ENCODE measurements around the gene HIVEP3. TPM values are rescaled to one million over a fixed set of nuclear protein-coding genes. Genes with fewer than 3 reads are reported as not detected.

Gene HIVEP3
- total RNA-seq, 1 experiment from 2014 or later: 1.4 TPM

DNA sequence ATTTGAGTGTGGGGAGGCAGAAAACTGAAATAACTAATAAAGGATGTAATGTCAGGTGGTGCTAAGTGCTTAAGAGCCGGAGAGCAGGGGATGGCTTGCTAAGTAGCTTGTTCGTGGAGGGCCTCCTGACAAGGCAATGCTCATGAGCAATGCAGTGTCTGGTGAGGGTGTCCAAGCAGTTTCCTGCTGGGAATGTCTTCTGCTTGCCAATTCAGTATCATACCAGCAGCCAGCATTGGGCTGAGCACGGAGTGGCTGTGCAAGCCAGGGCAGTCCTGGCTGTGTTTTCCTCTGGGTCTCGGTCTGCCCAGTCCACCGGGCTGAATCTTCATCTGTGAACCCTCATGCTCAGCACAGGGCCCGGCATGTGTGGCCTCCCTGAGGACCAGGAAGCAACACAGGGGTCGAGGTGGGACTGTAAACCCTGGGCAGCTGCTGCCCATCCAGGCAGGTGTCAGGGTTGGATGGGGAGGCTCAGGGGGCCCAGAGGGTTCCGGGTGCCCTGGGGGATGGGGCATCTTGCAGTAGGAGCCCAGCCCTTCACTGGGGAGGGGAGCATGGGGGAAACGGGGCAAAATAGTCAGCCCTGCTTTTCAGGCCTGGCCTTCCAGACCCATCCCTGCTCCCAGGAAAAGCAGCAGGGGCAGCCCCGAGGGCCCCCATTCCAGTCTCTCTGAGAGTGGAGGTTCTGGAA is 461.7 kb downstream of the HIVEP3 start:
- H3K27ac Mint-ChIP-seq: no peak overlapping the region
- no peak overlapping the region for H3K9ac ChIP-seq (ENCODE audit: extremely low read depth, insufficient read length, low read length)
- H3K4me1 ChIP-seq (ENCODE audit: insufficient read depth, low read length): no peaks in the 10 kb centered on the region

More for the DNA sequence above, 461.7 kb downstream of the HIVEP3 start:
- no peaks in the 10 kb centered on the region for H3K27me3 ChIP-seq (ENCODE audit: insufficient read depth, low read length)
- Mint-ChIP-seq H3K27me3 (ENCODE audit: low read depth) (peaks cover 10% of the 10 kb centered on the region), H3K4me3 (no peak overlapping the region), H3K9me3 (no peaks in the 10 kb centered on the region), H3K4me1 (0 out of 4 replicates have a peak, but pooled peaks cover 0 to 7% of the 10 kb centered on the region in 2 experiments), H3K36me3 (ENCODE audit: insufficient read depth in 1 of 3, low read depth in 3 of 3) (no peaks in the 10 kb centered on the region)
- no peak overlapping the region for H3T11ph ChIP-seq (ENCODE audit: low read length)
- H2AK5ac ChIP-seq (ENCODE audit: insufficient read length, low read length): no peak overlapping the region
- H3K79me2 ChIP-seq (ENCODE audit: insufficient read depth, low read length): no peaks in the 10 kb centered on the region
- H2AFZ ChIP-seq (ENCODE audit: low read length): no peak overlapping the region
- H2BK12ac ChIP-seq (ENCODE audit: insufficient read length, low read depth, low read length): no peak overlapping the region
- H4K91ac ChIP-seq (ENCODE audit: insufficient read length, low read depth, low read length): no peak overlapping the region
- no peak overlapping the region for H3K23ac ChIP-seq (ENCODE audit: insufficient read length, low read depth, low read length)
- H3K4me2 ChIP-seq (ENCODE audit: insufficient read depth, insufficient read length, low read length): no peak overlapping the region
- no peak overlapping the region for H2BK120ac ChIP-seq (ENCODE audit: low read depth, low read length, poor library complexity, severe bottlenecking)
- no peak overlapping the region; the same call in 1 of the 2 replicates for H3K14ac ChIP-seq (ENCODE audit: insufficient read depth, low read length)
- no peaks in the 10 kb centered on the region for H4K20me1 ChIP-seq (ENCODE audit: control insufficient read depth, insufficient read depth, insufficient read length)
- no peak overlapping the region for H3K18ac ChIP-seq (ENCODE audit: insufficient read length, low read depth, low read length)
- DNase-seq: no peak
- no peak overlapping the region for H3K4ac ChIP-seq (ENCODE audit: low read depth, low read length)
- no peak overlapping the region for H2BK15ac ChIP-seq (ENCODE audit: low read depth, low read length)
- no peak overlapping the region for H3K56ac ChIP-seq (ENCODE audit: insufficient read length, low read depth, low read length)
- WGBS (ENCODE audit: extremely low coverage, insufficient read length, low lambda C conversion rate): no CpG with 5 or more reads among the region's 10 CpGs
- H3K9me3 ChIP-seq (ENCODE audit: control insufficient read depth, low read depth, low read length): no peaks in the 10 kb centered on the region
- H3K23me2 ChIP-seq (ENCODE audit: insufficient read length, low read depth, low read length, poor library complexity, severe bottlenecking): no peaks in the 10 kb centered on the region
- no peaks in the 10 kb centered on the region for H3K79me1 ChIP-seq (ENCODE audit: insufficient read depth, low read depth, low read length, poor library complexity, severe bottlenecking)
- no peak overlapping the region for H4K8ac ChIP-seq (replicated peaks; ENCODE audit: insufficient read length, low read depth, low read length)
- H2BK5ac ChIP-seq (ENCODE audit: insufficient read length, low read length): no peak overlapping the region
- TF ChIP-seq, protein P1, sequence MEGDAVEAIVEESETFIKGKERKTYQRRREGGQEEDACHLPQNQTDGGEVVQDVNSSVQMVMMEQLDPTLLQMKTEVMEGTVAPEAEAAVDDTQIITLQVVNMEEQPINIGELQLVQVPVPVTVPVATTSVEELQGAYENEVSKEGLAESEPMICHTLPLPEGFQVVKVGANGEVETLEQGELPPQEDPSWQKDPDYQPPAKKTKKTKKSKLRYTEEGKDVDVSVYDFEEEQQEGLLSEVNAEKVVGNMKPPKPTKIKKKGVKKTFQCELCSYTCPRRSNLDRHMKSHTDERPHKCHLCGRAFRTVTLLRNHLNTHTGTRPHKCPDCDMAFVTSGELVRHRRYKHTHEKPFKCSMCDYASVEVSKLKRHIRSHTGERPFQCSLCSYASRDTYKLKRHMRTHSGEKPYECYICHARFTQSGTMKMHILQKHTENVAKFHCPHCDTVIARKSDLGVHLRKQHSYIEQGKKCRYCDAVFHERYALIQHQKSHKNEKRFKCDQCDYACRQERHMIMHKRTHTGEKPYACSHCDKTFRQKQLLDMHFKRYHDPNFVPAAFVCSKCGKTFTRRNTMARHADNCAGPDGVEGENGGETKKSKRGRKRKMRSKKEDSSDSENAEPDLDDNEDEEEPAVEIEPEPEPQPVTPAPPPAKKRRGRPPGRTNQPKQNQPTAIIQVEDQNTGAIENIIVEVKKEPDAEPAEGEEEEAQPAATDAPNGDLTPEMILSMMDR (conservative IDR thresholded peaks at IDR 0.05): no peak
- H2BK20ac ChIP-seq (ENCODE audit: low read depth, low read length, poor library complexity, severe bottlenecking): no peak overlapping the region
- H3K27ac ChIP-seq (ENCODE audit: insufficient read length, low read depth, low read length): no peak overlapping the region
- H4K5ac ChIP-seq (ENCODE audit: insufficient read length, low read depth, low read length): no peak overlapping the region

Other genes starting within 250 kb of the HIVEP3 start
- gene GUCA2B, start 234.5 kb upstream of the HIVEP3 start, total RNA-seq (2021): not detected in 2 replicates
- not detected in 2 replicates for gene GUCA2A, start 245.8 kb upstream of the HIVEP3 start, total RNA-seq (2021)

All from H9 (cell line).